ENCODE data around the gene SMARCD3.

DNA sequence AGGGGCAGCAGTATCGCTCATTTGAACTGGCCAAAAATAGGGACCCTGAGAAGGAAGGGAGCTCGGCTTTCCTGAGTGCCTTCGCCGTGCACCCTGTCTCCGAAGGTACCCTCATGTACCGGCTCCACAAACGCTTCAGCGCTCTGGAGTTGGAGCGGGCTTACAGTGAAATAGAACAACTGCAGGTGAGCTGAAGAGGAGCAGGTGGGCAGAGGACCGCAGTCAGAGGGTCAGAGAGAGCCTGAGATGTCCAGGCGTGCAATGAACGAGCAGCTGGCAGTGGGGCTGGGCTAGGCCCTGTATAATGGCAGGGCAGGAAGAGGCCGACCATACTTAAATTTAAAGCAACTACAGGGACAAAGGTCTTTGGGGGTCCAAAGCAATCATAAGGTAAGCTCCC lies 12.1 kb downstream of the SMARCD3 start:
- TF ChIP-seq, protein P1, sequence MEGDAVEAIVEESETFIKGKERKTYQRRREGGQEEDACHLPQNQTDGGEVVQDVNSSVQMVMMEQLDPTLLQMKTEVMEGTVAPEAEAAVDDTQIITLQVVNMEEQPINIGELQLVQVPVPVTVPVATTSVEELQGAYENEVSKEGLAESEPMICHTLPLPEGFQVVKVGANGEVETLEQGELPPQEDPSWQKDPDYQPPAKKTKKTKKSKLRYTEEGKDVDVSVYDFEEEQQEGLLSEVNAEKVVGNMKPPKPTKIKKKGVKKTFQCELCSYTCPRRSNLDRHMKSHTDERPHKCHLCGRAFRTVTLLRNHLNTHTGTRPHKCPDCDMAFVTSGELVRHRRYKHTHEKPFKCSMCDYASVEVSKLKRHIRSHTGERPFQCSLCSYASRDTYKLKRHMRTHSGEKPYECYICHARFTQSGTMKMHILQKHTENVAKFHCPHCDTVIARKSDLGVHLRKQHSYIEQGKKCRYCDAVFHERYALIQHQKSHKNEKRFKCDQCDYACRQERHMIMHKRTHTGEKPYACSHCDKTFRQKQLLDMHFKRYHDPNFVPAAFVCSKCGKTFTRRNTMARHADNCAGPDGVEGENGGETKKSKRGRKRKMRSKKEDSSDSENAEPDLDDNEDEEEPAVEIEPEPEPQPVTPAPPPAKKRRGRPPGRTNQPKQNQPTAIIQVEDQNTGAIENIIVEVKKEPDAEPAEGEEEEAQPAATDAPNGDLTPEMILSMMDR (IDR thresholded peaks at IDR 0.05; ENCODE audit: low read depth, low read length): no peak
- no peak for TF ChIP-seq EZH2phosphoT487 (IDR thresholded peaks at IDR 0.05; ENCODE audit: low read depth)

Measured in OCI-LY3 (cell line).